GDM1 (cell line): ENCODE results near the gene PHLDA1.

Source experiments
- DNase-seq: peaks from one replicate; lab custom pipeline; 2025; lab: John Stamatoyannopoulos, UW

The PHLDA1 gene

GRCh38 chr12:76037130-76038103 is 5.8 kb upstream of the PHLDA1 start:
- peak; percentile 56 for DNase-seq

GRCh38 chr12:76035045-76035444 is 3.5 kb upstream of the PHLDA1 start:
- no peak for DNase-seq

- DNase-seq: no peak
Observed at GRCh38 chr12:76033081-76034011, 1.8 kb upstream of the PHLDA1 start.

- no peak for DNase-seq
Observed at GRCh38 chr12:76032043-76032981, 736 bp upstream of the PHLDA1 start.

GRCh38 chr12:76031081-76031413 is 529 bp downstream of the PHLDA1 start:
- DNase-seq: no peak

GRCh38 chr12:76030341-76031080 is 1.1 kb downstream of the PHLDA1 start:
- no peak for DNase-seq

- no peak for DNase-seq
Observed at GRCh38 chr12:76029982-76030340, 1.6 kb downstream of the PHLDA1 start.

- DNase-seq: no peak
Observed at GRCh38 chr12:76028571-76029277, 2.9 kb downstream of the PHLDA1 start.

- no peak for DNase-seq
Observed at GRCh38 chr12:76026643-76027063, 4.9 kb downstream of the PHLDA1 start.

- DNase-seq: no peak
Observed at GRCh38 chr12:76025601-76026575, 5.7 kb downstream of the PHLDA1 start.

- DNase-seq: no peak
Observed at GRCh38 chr12:76024942-76025600, 6.5 kb downstream of the PHLDA1 start.

- DNase-seq: no peak
Observed at GRCh38 chr12:76024102-76024781, 7.3 kb downstream of the PHLDA1 start.

GRCh38 chr12:76023069-76023690 is 8.4 kb downstream of the PHLDA1 start:
- no peak for DNase-seq

- DNase-seq: no peak
Observed at GRCh38 chr12:76022506-76022905, 9.1 kb downstream of the PHLDA1 start.

GRCh38 chr12:76020731-76021672 is 10.6 kb downstream of the PHLDA1 start:
- peak; percentile 28 for DNase-seq

GRCh38 chr12:76020281-76020680 is 11.3 kb downstream of the PHLDA1 start:
- peak; percentile 68 for DNase-seq
